Gastroesophageal sphincter (tissue), 4 donors: ENCODE data around the gene BANK1. TPM values are rescaled to one million over a fixed set of nuclear protein-coding genes. Genes with fewer than 3 reads are reported as not detected.

Experiments used
- ATAC-seq: fragments of 150-250 bp; one replicate; pipeline ENCODE4 v1.9.1; 2016; ENCODE audit warnings: mild to moderate bottlenecking, moderate library complexity
- H3K27ac ChIP-seq, 4 donors: fragments of 200-600 bp; sonication (generic) in 3 of 4; 1 replicate in 3 of 4; 2 replicates in 1 of 4; pipeline ENCODE4 v1.5.1; 2016 to 2019
- H3K27me3 ChIP-seq: fragments of 200-600 bp; sonication (generic); one replicate; pipeline ENCODE4 v1.5.1; 2019
- H3K36me3 ChIP-seq, 2 donors: fragments of 200-600 bp; sonication (generic); one replicate each; pipeline ENCODE4 v1.5.1; 2019; ENCODE audit warnings: control low read depth in 1 of 2
- H3K4me1 ChIP-seq, 3 donors: fragments of 200-600 bp; sonication (generic); 1 replicate in 2 of 3; 2 replicates in 1 of 3; pipeline ENCODE4 v1.5.1; 2016 to 2019; ENCODE audit warnings: control low read depth in 2 of 3
- H3K4me3 ChIP-seq, 2 donors: fragments of 200-600 bp; sonication (generic); one replicate each; pipeline ENCODE4 v1.5.1; 2019; ENCODE audit warnings: mild to moderate bottlenecking in 1 of 2, moderate library complexity in 1 of 2
- H3K9me3 ChIP-seq, 3 donors: fragments of 200-600 bp; sonication (generic); one replicate each; pipeline ENCODE4 v1.5.1; 2017 to 2019; ENCODE audit warnings: control low read depth in 2 of 3
- EP300 ChIP-seq: sonication (generic); formaldehyde crosslinking; IDR thresholded peaks from one replicate; pipeline ENCODE4 v1.6.1; 2017; ENCODE audit warnings: antibody characterized with exemption, mild to moderate bottlenecking
- POLR2A ChIP-seq, 2 donors: fragments of 450-650 bp; IDR thresholded peaks; one replicate each; pipeline ENCODE4 v1.6.1; 2017; ENCODE audit warnings: antibody characterized with exemption in 2 of 2, mild to moderate bottlenecking in 2 of 2, moderate library complexity in 1 of 2
- POLR2AphosphoS5 ChIP-seq: sonication (generic); formaldehyde crosslinking; IDR thresholded peaks from one replicate; pipeline ENCODE4 v1.6.1; 2017; ENCODE audit warnings: antibody characterized with exemption
- WGBS, 2 donors: methylation state at CpG; one replicate each; pipeline ENCODE4 v1.1.5; 2018; ENCODE audit warnings: low coverage in 1 of 2; 5-methylcytosine and 5-hydroxymethylcytosine counted together
- total RNA-seq, 4 donors: library from RNA; depleted of rRNA; stranded (reverse); fragments of >200 nt; gene quantifications; one replicate each; pipeline ENCODE4 v1.1.0, GENCODE V29; 2016
- TF ChIP-seq, protein P1 (sequence below), 4 experiments: fragments of 200-600 bp in 2 of 4; fragments of 450-650 bp in 2 of 4; sonication (generic) in 1 of 4; IDR thresholded peaks; one replicate each; pipeline ENCODE4 v1.5.1; 2017 to 2019; ENCODE audit warnings: antibody characterized with exemption in 4 of 4, mild to moderate bottlenecking in 2 of 4, moderate library complexity in 2 of 4

BANK1 gene
- total RNA-seq, 4 donors from 2014 or later, result 0.62 to 4.6 (median 0.81) TPM

DNA sequence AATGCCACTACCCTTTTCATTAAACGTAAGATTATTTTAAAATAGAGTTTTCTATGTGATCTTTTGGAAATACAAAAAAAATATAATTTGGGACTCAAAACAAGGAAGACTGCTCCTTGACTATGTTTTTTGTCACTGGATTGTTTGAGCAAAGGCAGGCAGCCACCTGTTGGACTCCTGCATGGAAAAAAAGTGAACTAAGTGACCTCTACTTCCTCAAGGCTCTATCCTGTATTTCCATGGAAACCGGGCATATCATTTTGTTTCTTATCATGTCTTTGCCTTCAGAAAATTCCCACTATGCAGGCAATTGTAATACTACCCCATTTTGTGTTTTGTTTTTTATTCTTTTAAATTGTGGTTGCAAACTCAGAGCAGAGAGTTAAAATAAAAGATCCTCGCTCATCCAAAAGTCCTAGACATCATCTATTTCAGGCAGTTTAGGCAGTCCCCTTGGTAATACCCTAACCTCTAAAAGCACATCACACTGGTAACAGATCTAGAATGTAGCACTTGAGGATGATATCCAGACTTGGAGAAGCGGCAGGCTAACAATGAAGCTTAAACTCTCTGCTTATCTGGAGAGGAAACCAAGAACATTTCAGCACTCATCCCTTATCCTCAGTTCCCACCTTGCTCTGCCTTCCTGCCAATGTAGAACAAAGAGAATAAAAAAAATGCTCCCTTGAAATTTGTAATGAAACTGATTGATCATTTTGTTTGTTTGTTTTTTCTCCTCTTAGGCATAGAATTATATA lies 165.7 kb downstream of the BANK1 start:
- Histone ChIP-seq H3K27me3 (no peaks in the 10 kb centered on the region), H3K4me1 (peaks cover 0 to 3% (median 0%) of the 10 kb centered on the region in 3 donors), H3K27ac (no peak overlapping the region), H3K9me3 (no peaks in the 10 kb centered on the region), H3K36me3 (no peaks in the 10 kb centered on the region), H3K4me3 (no peak overlapping the region)
- no peak for ATAC-seq
- TF ChIP-seq POLR2A (IDR thresholded peaks at IDR 0.05) (no peak), POLR2AphosphoS5 (no peak), EP300 (no peak)
- TF ChIP-seq, protein P1, sequence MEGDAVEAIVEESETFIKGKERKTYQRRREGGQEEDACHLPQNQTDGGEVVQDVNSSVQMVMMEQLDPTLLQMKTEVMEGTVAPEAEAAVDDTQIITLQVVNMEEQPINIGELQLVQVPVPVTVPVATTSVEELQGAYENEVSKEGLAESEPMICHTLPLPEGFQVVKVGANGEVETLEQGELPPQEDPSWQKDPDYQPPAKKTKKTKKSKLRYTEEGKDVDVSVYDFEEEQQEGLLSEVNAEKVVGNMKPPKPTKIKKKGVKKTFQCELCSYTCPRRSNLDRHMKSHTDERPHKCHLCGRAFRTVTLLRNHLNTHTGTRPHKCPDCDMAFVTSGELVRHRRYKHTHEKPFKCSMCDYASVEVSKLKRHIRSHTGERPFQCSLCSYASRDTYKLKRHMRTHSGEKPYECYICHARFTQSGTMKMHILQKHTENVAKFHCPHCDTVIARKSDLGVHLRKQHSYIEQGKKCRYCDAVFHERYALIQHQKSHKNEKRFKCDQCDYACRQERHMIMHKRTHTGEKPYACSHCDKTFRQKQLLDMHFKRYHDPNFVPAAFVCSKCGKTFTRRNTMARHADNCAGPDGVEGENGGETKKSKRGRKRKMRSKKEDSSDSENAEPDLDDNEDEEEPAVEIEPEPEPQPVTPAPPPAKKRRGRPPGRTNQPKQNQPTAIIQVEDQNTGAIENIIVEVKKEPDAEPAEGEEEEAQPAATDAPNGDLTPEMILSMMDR (IDR thresholded peaks at IDR 0.05), result no peak
- 69 to 84% methylated on average over 4 of the region's 4 CpGs for WGBS, 2 donors

DNA sequence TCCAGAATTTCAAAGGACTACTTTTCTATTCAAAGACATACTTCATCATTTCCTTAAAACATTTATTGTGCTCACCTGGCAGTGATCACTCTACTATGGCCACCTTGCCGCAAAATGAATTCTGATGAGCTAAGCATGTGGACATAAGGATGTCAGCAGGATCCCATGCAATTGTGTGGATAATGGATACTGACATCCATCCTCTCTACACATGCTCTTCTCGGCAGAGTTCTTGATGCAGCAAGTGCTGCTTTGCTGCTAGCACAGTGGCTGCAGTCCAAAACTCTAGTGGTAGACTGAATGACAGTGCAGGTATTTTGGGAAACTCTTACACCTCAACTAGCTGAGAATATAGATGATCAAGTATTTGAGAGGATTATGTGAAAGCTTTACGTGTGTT lies 168.0 kb downstream of the BANK1 start:
- TF ChIP-seq EP300 (no peak), POLR2A (IDR thresholded peaks at IDR 0.05) (no peak), POLR2AphosphoS5 (no peak)
- TF ChIP-seq, protein P1 (IDR thresholded peaks at IDR 0.05), result no peak
- H3K4me3 ChIP-seq, result no peak overlapping the region
- ATAC-seq, result no peak
- H3K27me3 ChIP-seq, result no peaks in the 10 kb centered on the region
- H3K4me1 ChIP-seq, result peaks cover 0 to 3% (median 0%) of the 10 kb centered on the region in 3 donors
- 74 to 79% methylated on average over 3 of the region's 3 CpGs for WGBS, 2 donors
- no peaks in the 10 kb centered on the region for H3K36me3 ChIP-seq
- H3K27ac ChIP-seq, result no peak overlapping the region
- H3K9me3 ChIP-seq, result no peaks in the 10 kb centered on the region

DNA sequence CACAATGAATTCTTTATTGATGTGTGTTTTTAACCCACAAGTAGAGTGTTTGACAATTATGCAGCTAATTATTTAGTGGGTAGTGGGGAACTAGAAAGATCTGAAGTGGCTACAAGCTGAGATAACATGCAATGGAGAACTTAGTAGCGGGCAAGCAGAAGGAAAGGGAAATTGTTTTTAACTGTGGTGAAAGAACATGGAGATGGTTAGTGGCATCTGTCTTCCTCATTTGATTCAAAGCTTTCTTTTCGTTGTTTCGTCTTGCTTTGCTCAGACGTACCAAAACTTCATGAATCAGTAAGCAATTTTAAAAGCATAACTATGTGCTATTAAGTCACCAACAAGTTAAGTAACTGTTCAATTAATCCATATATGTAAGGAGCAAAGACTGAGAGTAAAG lies 169.9 kb downstream of the BANK1 start:
- Histone ChIP-seq H3K4me1 (no peaks in the 10 kb centered on the region), H3K4me3 (no peak overlapping the region), H3K27me3 (no peaks in the 10 kb centered on the region), H3K36me3 (no peaks in the 10 kb centered on the region), H3K27ac (no peak overlapping the region), H3K9me3 (no peaks in the 10 kb centered on the region)
- WGBS, 2 donors, result 82 to 95% methylated on average over 4 of the region's 4 CpGs
- TF ChIP-seq POLR2A (IDR thresholded peaks at IDR 0.05) (no peak), POLR2AphosphoS5 (no peak), EP300 (no peak)
- TF ChIP-seq, protein P1 (IDR thresholded peaks at IDR 0.05), result no peak
- ATAC-seq, result no peak

- WGBS, 2 donors, result 54 to 60% methylated on average over 1 of the region's 1 CpG
- Histone ChIP-seq H3K27ac (no peak overlapping the region), H3K27me3 (no peaks in the 10 kb centered on the region), H3K36me3 (no peaks in the 10 kb centered on the region), H3K9me3 (no peaks in the 10 kb centered on the region), H3K4me3 (no peak overlapping the region), H3K4me1 (no peaks in the 10 kb centered on the region)
- TF ChIP-seq POLR2AphosphoS5, result no peak
- TF ChIP-seq EP300, result no peak
- TF ChIP-seq POLR2A (IDR thresholded peaks at IDR 0.05), result no peak
- TF ChIP-seq, protein P1 (IDR thresholded peaks at IDR 0.05), result no peak
- ATAC-seq, result no peak
These were observed 170.6 kb downstream of the BANK1 start for GRCh38 chr4:101961144-101961543.

GRCh38 chr4:101967697-101968346 lies 177.3 kb downstream of the BANK1 start:
- H3K27ac ChIP-seq, result no peak overlapping the region
- TF ChIP-seq, protein P1 (IDR thresholded peaks at IDR 0.05), result no peak
- TF ChIP-seq EP300 (no peak), POLR2AphosphoS5 (no peak), POLR2A (IDR thresholded peaks at IDR 0.05) (no peak)
- H3K4me3 ChIP-seq, result no peak overlapping the region
- no peaks in the 10 kb centered on the region for H3K27me3 ChIP-seq
- no peaks in the 10 kb centered on the region for H3K36me3 ChIP-seq
- ATAC-seq, result no peak
- 77 to 91% methylated on average over 2 of the region's 2 CpGs for WGBS, 2 donors
- H3K4me1 ChIP-seq, result no peaks in the 10 kb centered on the region
- H3K9me3 ChIP-seq, result no peaks in the 10 kb centered on the region
